Spleen (tissue), 13 donors: ENCODE measurements around the gene U2AF1L4. TPM values are rescaled to one million over a fixed set of nuclear protein-coding genes. Genes with fewer than 3 reads are reported as not detected.
A peak's percentile ranks its signal among the peaks of the same experiment; 100 is the strongest.

ENCODE experiments used
- DNase-seq: peaks from one replicate; pipeline ENCODE4 v3.0.0-alpha.2; 2020
- H3K27ac ChIP-seq, 8 donors: fragments of 200-600 bp; sonication (generic) in 7 of 8; 1 replicate in 4 of 8; 2 replicates in 4 of 8; pipeline versions ENCODE4 v1.5.0 to v1.8.0; 2016 to 2021; ENCODE audit warnings: inconsistent platforms in 4 of 8, mild to moderate bottlenecking in 4 of 8, moderate library complexity in 1 of 8
- H3K27me3 ChIP-seq, 7 donors: fragments of 200-600 bp; sonication (generic) in 6 of 7; replicated peaks in 1 of 7; 1 replicate in 4 of 7; 2 replicates in 3 of 7; pipeline versions ENCODE4 v1.5.0 to v1.8.0; 2016 to 2021; ENCODE audit warnings: inconsistent platforms in 3 of 7, mild to moderate bottlenecking in 1 of 7
- H3K36me3 ChIP-seq, 6 donors: fragments of 200-600 bp; sonication (generic) in 5 of 6; 1 replicate in 4 of 6; 2 replicates in 2 of 6; pipeline versions ENCODE4 v1.5.0 to v1.8.0; 2016 to 2021; ENCODE audit warnings: inconsistent platforms in 2 of 6
- H3K4me1 ChIP-seq, 6 donors: fragments of 200-600 bp; sonication (generic) in 5 of 6; 1 replicate in 3 of 6; 2 replicates in 3 of 6; pipeline versions ENCODE4 v1.5.0 to v1.8.0; 2016 to 2021; ENCODE audit warnings: inconsistent platforms in 3 of 6
- H3K4me3 ChIP-seq, 8 donors: fragments of 200-600 bp; sonication (generic) in 7 of 8; 1 replicate in 4 of 8; 2 replicates in 4 of 8; pipeline versions ENCODE4 v1.5.0 to v1.8.0; 2016 to 2021; ENCODE audit warnings: inconsistent platforms in 4 of 8, mild to moderate bottlenecking in 4 of 8, moderate library complexity in 2 of 8
- H3K9me3 ChIP-seq, 8 donors: fragments of 200-600 bp; sonication (generic) in 7 of 8; 1 replicate in 4 of 8; 2 replicates in 4 of 8; pipeline versions ENCODE4 v1.5.0 to v1.8.0; 2016 to 2021; ENCODE audit warnings: inconsistent platforms in 4 of 8
- CTCF ChIP-seq, 11 experiments: fragments of 200-600 bp in 7 of 11; fragments of 450-650 bp in 4 of 11; sonication (generic) in 4 of 11; IDR thresholded peaks in 8 of 11; conservative IDR thresholded peaks in 3 of 11; 1 replicate in 7 of 11; 2 replicates in 4 of 11; pipeline versions ENCODE4 v1.4.0 to v1.8.0; 2016 to 2021; ENCODE audit warnings: antibody characterized with exemption in 11 of 11, inconsistent platforms in 4 of 11, mild to moderate bottlenecking in 1 of 11
- POLR2A ChIP-seq, 3 donors: fragments of 450-650 bp; IDR thresholded peaks; one replicate each; pipeline ENCODE4 v1.5.1; 2017; ENCODE audit warnings: antibody characterized with exemption in 3 of 3, mild to moderate bottlenecking in 1 of 3
- POLR2AphosphoS5 ChIP-seq, 3 donors: sonication (generic); formaldehyde crosslinking; IDR thresholded peaks; one replicate each; pipeline ENCODE4 v1.5.1; 2017; ENCODE audit warnings: antibody characterized with exemption in 3 of 3
- WGBS, 5 donors: extraction: QIAGEN DNeasy Blood & Tissue Kit in 3 of 5; methylation state at CpG; one replicate each; pipeline versions ENCODE4 v1.1.5 to v1.1.7; 2013 to 2018; 5-methylcytosine and 5-hydroxymethylcytosine counted together
- intact Hi-C: fragments of 100-400 bp; cut with DNase I; formaldehyde crosslinking; loops from one replicate; pipeline ENCODE4 v1.15.0; 2023; ENCODE audit warnings: low total_unique reads
- long read RNA-seq, 2 donors: transcript quantifications; one replicate each; lab custom pipeline, GENCODE V29; 2026
- polyA plus RNA-seq, 3 donors: library from polyadenylated mRNA; stranded (reverse); fragments of 200-250 nt; gene quantifications; one replicate each; pipeline ENCODE4 v1.2.1, GENCODE V29; 2013
- total RNA-seq, 7 donors: library from RNA; depleted of rRNA in 3 of 7; stranded (reverse); fragments of >200 nt in 3 of 7; fragmentation: NEBNext Ultra II Directional in 4 of 7; extraction: Animal tissue kit (Norgen Biotek cat#: 25700) in 4 of 7; gene quantifications; one replicate each; pipeline versions ENCODE4 v1.1.0 to v1.2.1, GENCODE V29; 2016 to 2021
- donor health status: healthy with polysubstance abuse.
- donor health status: DM: no; HTN: no; CAD: no; lungs with moderate emphysema.
- donor health status: DM: no; HTN: no; CAD: no.
- donor health status: Bipolar disorder and iron deficiency.
- donor health status: healthy.
- donor health status: DM: no; HTN: no; CAD: no.
- donor health status: DM: yes; HTN: yes; CAD: no.

U2AF1L4 gene
- 10 to 100 TPM; 27.3 to 65.1 (median 29.7) TPM for total RNA-seq
- 10 to 100 TPM; 27.2 to 96.5 (median 60.7) TPM for polyA plus RNA-seq
- long read RNA-seq, donor 1, partial matches to known transcripts = 0 of 1 reads
- long read RNA-seq, donor 1, other reads (novel, unspliced or antisense) = 0 of 1 reads
- long read RNA-seq, donor 2, partial matches to known transcripts = 0 of 1 reads
- long read RNA-seq, donor 2, other reads (novel, unspliced or antisense) = 0 of 1 reads

- Histone ChIP-seq H3K36me3 (peaks cover 0 to 12% (median 0%) of the 10 kb centered on the region in 6 donors), H3K4me3 (peak within 1 kb of the TSS; percentile 39 to 85 (median 76)), H3K27ac (peak within 1 kb of the TSS; percentile 99 to 100 (median 100)), H3K4me1 (peaks cover 34 to 89% (median 77%) of the 10 kb centered on the region in 6 donors), H3K9me3 (no peaks in the 10 kb centered on the region), H3K27me3 (no peaks in the 10 kb centered on the region)
- intact Hi-C loops = no loop called here
- TF ChIP-seq POLR2AphosphoS5 (IDR thresholded peaks at IDR 0.05) (peak; percentile 73 to 87 (median 84)), POLR2A (IDR thresholded peaks at IDR 0.05) (peak in 1 of 3 donors; percentile 62), CTCF (IDR thresholded peaks at IDR 0.05 in 8 of 11, conservative IDR thresholded peaks at IDR 0.05 in 3 of 11) (peak in 6 of 11 experiments; percentile 8 to 53 (median 21))
- DNase-seq = peak; percentile 99
- 0 to 1% (median 1%) methylated on average over 37 to 40 of the region's 40 CpGs for WGBS, 5 donors
Observed at GRCh38 chr19:35745328-35746086, at the start of gene U2AF1L4, which contains the start of gene PSENEN. U2AF1L4 (minus strand) TSS chr19:35745418; CDS start chr19:35745391, 27 bp downstream. PSENEN (plus strand) TSS chr19:35745651; CDS start chr19:35745931, 280 bp downstream.

DNA sequence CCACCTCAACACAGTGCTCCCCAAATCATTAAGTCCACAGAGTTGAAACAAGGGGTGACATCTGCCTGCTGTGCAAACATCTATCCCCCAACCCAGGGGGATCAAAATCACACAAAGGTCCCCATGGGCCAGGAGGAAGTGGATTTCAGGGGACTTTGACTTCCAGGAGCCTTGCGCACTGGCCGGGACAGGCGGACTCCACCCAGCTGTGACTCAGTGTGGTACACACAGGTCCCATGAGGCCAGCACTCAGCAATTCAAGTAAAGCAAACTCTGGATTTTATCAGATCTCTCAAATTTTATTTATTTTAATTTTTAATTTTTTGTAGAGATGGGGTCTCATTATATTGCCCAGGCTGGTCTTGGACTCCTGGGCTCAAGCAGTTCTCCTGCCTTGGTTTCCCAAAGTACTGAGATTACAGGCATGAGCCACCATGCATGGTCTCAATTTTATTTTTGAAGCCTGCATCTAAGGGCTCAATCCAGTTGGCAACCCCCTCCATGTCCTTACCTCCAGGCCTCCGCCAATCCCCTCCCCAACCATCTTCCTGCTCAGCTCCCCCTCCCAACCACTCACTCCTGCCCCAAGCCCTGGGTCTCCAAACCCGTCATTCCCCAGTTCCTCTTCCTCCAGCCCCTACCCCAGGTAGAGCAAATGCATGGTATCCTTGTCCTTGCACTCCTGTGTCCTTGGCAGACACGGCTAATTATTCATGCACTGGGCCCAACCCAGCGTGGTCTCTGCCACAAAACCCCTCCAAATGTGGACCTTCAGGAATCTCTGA is 48.4 kb upstream of the U2AF1L4 start:
- no peak for DNase-seq
- H3K27ac ChIP-seq = no peak overlapping the region
- no peaks in the 10 kb centered on the region for H3K36me3 ChIP-seq
- H3K4me1 ChIP-seq = peaks cover 0 to 10% (median 0%) of the 10 kb centered on the region in 6 donors
- TF ChIP-seq POLR2AphosphoS5 (IDR thresholded peaks at IDR 0.05) (no peak), CTCF (IDR thresholded peaks at IDR 0.05 in 8 of 11, conservative IDR thresholded peaks at IDR 0.05 in 3 of 11) (no peak), POLR2A (IDR thresholded peaks at IDR 0.05) (no peak)
- H3K4me3 ChIP-seq = no peak overlapping the region
- H3K9me3 ChIP-seq = no peaks in the 10 kb centered on the region
- intact Hi-C loops = no loop called here
- 62 to 73% (median 71%) methylated on average over 7 of the region's 7 CpGs for WGBS, 5 donors
- peaks cover 0 to 61% (median 10%) of the 10 kb centered on the region in 7 donors for H3K27me3 ChIP-seq

- no peaks in the 10 kb centered on the region for H3K9me3 ChIP-seq
- 58 to 86% (median 79%) methylated on average over 2 to 8 of the region's 8 CpGs for WGBS, 5 donors
- no peak overlapping the region for H3K27ac ChIP-seq
- H3K4me3 ChIP-seq = no peak overlapping the region
- no peak for TF ChIP-seq CTCF (IDR thresholded peaks at IDR 0.05 in 8 of 11, conservative IDR thresholded peaks at IDR 0.05 in 3 of 11)
- H3K27me3 ChIP-seq = peaks cover 0 to 55% (median 8%) of the 10 kb centered on the region in 7 donors
- H3K36me3 ChIP-seq = no peaks in the 10 kb centered on the region
- DNase-seq = no peak
- intact Hi-C loops = no loop called here
- peaks cover 0 to 10% (median 0%) of the 10 kb centered on the region in 6 donors for H3K4me1 ChIP-seq
Observed at GRCh38 chr19:35792888-35793287, 47.7 kb upstream of the U2AF1L4 start.
